Uterus (tissue), 2 donors: ENCODE measurements around the gene IL1RAPL2.

Experiments used
- POLR2A ChIP-seq, 2 donors: fragments of 450-650 bp; IDR thresholded peaks; one replicate each; pipeline ENCODE4 v1.6.1; 2016; ENCODE audit warnings: antibody characterized with exemption in 2 of 2, mild to moderate bottlenecking in 1 of 2, moderate library complexity in 1 of 2
- TF ChIP-seq, protein P1 (sequence below), 4 experiments: fragments of 200-600 bp in 2 of 4; fragments of 450-650 bp in 2 of 4; sonication (generic) in 2 of 4; IDR thresholded peaks; one replicate each; pipeline ENCODE4 v1.5.1; 2016 to 2019; ENCODE audit warnings: antibody characterized with exemption in 4 of 4, mild to moderate bottlenecking in 2 of 4, moderate library complexity in 1 of 4

DNA sequence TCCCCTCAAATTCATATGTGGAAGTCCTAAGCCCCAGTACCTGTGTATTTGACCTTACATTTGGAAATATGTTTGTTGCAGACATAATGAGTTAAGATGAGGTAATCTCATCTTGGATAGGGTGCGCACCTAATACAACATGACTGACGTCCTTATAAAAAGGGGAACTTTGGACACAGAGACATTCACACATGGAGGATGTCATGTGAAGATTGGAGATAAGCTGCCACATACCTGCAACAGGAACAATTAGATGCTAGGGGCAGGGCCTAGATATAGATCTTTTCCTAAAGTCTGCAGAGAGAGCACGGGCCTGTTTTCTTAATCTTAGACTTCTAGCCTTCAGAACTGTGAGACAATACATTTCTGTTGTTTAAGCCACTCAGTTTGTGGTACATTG is 162.5 kb downstream of the IL1RAPL2 start:
- TF ChIP-seq, protein P1, sequence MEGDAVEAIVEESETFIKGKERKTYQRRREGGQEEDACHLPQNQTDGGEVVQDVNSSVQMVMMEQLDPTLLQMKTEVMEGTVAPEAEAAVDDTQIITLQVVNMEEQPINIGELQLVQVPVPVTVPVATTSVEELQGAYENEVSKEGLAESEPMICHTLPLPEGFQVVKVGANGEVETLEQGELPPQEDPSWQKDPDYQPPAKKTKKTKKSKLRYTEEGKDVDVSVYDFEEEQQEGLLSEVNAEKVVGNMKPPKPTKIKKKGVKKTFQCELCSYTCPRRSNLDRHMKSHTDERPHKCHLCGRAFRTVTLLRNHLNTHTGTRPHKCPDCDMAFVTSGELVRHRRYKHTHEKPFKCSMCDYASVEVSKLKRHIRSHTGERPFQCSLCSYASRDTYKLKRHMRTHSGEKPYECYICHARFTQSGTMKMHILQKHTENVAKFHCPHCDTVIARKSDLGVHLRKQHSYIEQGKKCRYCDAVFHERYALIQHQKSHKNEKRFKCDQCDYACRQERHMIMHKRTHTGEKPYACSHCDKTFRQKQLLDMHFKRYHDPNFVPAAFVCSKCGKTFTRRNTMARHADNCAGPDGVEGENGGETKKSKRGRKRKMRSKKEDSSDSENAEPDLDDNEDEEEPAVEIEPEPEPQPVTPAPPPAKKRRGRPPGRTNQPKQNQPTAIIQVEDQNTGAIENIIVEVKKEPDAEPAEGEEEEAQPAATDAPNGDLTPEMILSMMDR (IDR thresholded peaks at IDR 0.05), result no peak
- TF ChIP-seq POLR2A (IDR thresholded peaks at IDR 0.05), result no peak
